Measurements from ENCODE around the gene QARS1.

The QARS1 gene

GRCh38 chr3:49076116-49076515 lies 28.4 kb downstream of the QARS1 start:
- TF ChIP-seq REST (IDR thresholded peaks at IDR 0.05; ENCODE audit: insufficient read depth in 1 of 2, low read depth in 2 of 2, low read length in 2 of 2) = no peak
- TF ChIP-seq TAF1 (IDR thresholded peaks at IDR 0.05; ENCODE audit: borderline replicate concordance, insufficient read depth, low read length) = no peak
- TF ChIP-seq POLR2AphosphoS5 (IDR thresholded peaks at IDR 0.05; ENCODE audit: low read depth, low read length) = no peak
- TF ChIP-seq SIN3A (IDR thresholded peaks at IDR 0.05; ENCODE audit: borderline replicate concordance, insufficient read depth, low read length) = no peak

- TF ChIP-seq TAF1 (IDR thresholded peaks at IDR 0.05; ENCODE audit: borderline replicate concordance, insufficient read depth, low read length) (no peak), POLR2AphosphoS5 (IDR thresholded peaks at IDR 0.05; ENCODE audit: low read depth, low read length) (no peak), SIN3A (IDR thresholded peaks at IDR 0.05; ENCODE audit: borderline replicate concordance, insufficient read depth, low read length) (no peak), FOXP2 (optimal IDR thresholded peaks at IDR 0.05; ENCODE audit: borderline replicate concordance, extremely low read depth, extremely low read length, insufficient read depth) (no peak), REST (IDR thresholded peaks at IDR 0.05; ENCODE audit: insufficient read depth in 1 of 2, low read depth in 2 of 2, low read length in 2 of 2) (no peak)
Measured at GRCh38 chr3:49058011-49058410, 46.5 kb downstream of the QARS1 start.

- TF ChIP-seq REST (IDR thresholded peaks at IDR 0.05; ENCODE audit: insufficient read depth in 1 of 2, low read depth in 2 of 2, low read length in 2 of 2) = no peak
- no peak for TF ChIP-seq FOXP2 (optimal IDR thresholded peaks at IDR 0.05; ENCODE audit: borderline replicate concordance, extremely low read depth, extremely low read length, insufficient read depth)
- TF ChIP-seq POLR2AphosphoS5 (IDR thresholded peaks at IDR 0.05; ENCODE audit: low read depth, low read length) = no peak
- no peak for TF ChIP-seq SIN3A (IDR thresholded peaks at IDR 0.05; ENCODE audit: borderline replicate concordance, insufficient read depth, low read length)
- TF ChIP-seq TAF1 (IDR thresholded peaks at IDR 0.05; ENCODE audit: borderline replicate concordance, insufficient read depth, low read length) = no peak
Measured at GRCh38 chr3:49057268-49057667, 47.3 kb downstream of the QARS1 start.

GRCh38 chr3:49054344-49054862 lies 50.2 kb downstream of the QARS1 start:
- TF ChIP-seq TAF1 (IDR thresholded peaks at IDR 0.05; ENCODE audit: borderline replicate concordance, insufficient read depth, low read length) (no peak), FOXP2 (optimal IDR thresholded peaks at IDR 0.05; ENCODE audit: borderline replicate concordance, extremely low read depth, extremely low read length, insufficient read depth) (no peak), REST (IDR thresholded peaks at IDR 0.05; ENCODE audit: insufficient read depth in 1 of 2, low read depth in 2 of 2, low read length in 2 of 2) (no peak)

- TF ChIP-seq FOXP2 (optimal IDR thresholded peaks at IDR 0.05; ENCODE audit: borderline replicate concordance, extremely low read depth, extremely low read length, insufficient read depth) (no peak), REST (IDR thresholded peaks at IDR 0.05; ENCODE audit: insufficient read depth in 1 of 2, low read depth in 2 of 2, low read length in 2 of 2) (no peak), POLR2AphosphoS5 (IDR thresholded peaks at IDR 0.05; ENCODE audit: low read depth, low read length) (no peak), SIN3A (IDR thresholded peaks at IDR 0.05; ENCODE audit: borderline replicate concordance, insufficient read depth, low read length) (no peak), TAF1 (IDR thresholded peaks at IDR 0.05; ENCODE audit: borderline replicate concordance, insufficient read depth, low read length) (no peak)
Measured at GRCh38 chr3:49053543-49053942, 51.0 kb downstream of the QARS1 start.

All from PFSK-1 (cell line).